HepG2 (cell line): ENCODE data around the gene COL25A1. TPM values are rescaled to one million over a fixed set of nuclear protein-coding genes. Genes with fewer than 3 reads are reported as not detected.

Experiments
- ATAC-seq: fragments of 200-7000 bp; cut with Tn5 transposase; 3 replicates; pipeline ENCODE4 v1.9.1; 2020; ENCODE audit warnings: mild to moderate bottlenecking, moderate library complexity
- BruUV-seq: library from RNA; stranded (reverse); fragments of 400-500 nt; replicated peaks from 2 replicates; lab custom pipeline; 2021; lab: Mats Ljungman, UMichigan
- CTCF ChIA-PET: fragments of 300-600 bp; formaldehyde crosslinking; extraction: SDS; loops from one replicate; lab custom pipeline; 2021; ENCODE audit warnings: low total read pairs, inconsistent platforms, low intra/inter-chr PET ratio; lab: Yijun Ruan, JAX
- POLR2A ChIA-PET: fragments of 350-600 bp; sonication (Branson Sonifier 250); formaldehyde crosslinking; loops from one replicate; lab custom pipeline; 2020; ENCODE audit warnings: antibody characterized with exemption, inconsistent platforms; lab: Yijun Ruan, JAX
- DNase-seq: peaks from one replicate; pipeline ENCODE4 v3.0.0-alpha.2; 2015; ENCODE audit warnings: low spot score
- FAIRE-seq: peaks from 3 replicates; lab custom pipeline; 2011; peaks lifted over from hg19 to GRCh38; lab: Jason Lieb, UNC
- H2AFZ ChIP-seq: one replicate; pipeline ENCODE4 v1.6.1; 2011; ENCODE audit warnings: low read length, inconsistent platforms
- H3K27ac ChIP-seq: fragments of 300-600 bp; 3 replicates; pipeline ENCODE4 v1.8.0; 2011; ENCODE audit warnings: mixed run types, mild to moderate bottlenecking, mixed read lengths, low read length, inconsistent platforms; ENCODE audit not compliant: insufficient read depth; ENCODE audit errors: extremely low read length
- H3K27me3 ChIP-seq, 2 experiments: fragments of 200-600 bp in 1 of 2; 2 replicates in 1 of 2; 3 replicates in 1 of 2; pipeline versions ENCODE4 v1.6.0 to v1.8.0; 2011; ENCODE audit warnings: low read length in 2 of 2, mild to moderate bottlenecking in 2 of 2, moderate library complexity in 2 of 2, inconsistent platforms in 1 of 2; ENCODE audit not compliant: insufficient read depth in 2 of 2, control insufficient read depth in 1 of 2
- H3K36me3 ChIP-seq, 2 experiments: fragments of 200-600 bp in 1 of 2; replicated peaks in 1 of 2; 2 replicates in 1 of 2; 3 replicates in 1 of 2; pipeline versions ENCODE4 v1.5.1 to v1.8.0; 2011; ENCODE audit warnings: low read length in 2 of 2, inconsistent platforms in 1 of 2; ENCODE audit not compliant: insufficient read depth in 2 of 2, control insufficient read depth in 1 of 2
- H3K4me1 ChIP-seq: 2 replicates; pipeline ENCODE4 v1.5.1; 2012; ENCODE audit warnings: low read length, inconsistent platforms; ENCODE audit not compliant: insufficient read depth
- H3K4me2 ChIP-seq: 2 replicates; pipeline ENCODE4 v1.6.0; 2011; ENCODE audit warnings: low read depth, low read length, inconsistent platforms
- H3K4me3 ChIP-seq, 3 experiments: fragments of 200-600 bp in 1 of 3; sonication (generic), shearing (Covaris generic) in 1 of 3; replicated peaks in 1 of 3; 2 replicates each; pipeline ENCODE4 v1.5.1; 2011 to 2016; ENCODE audit warnings: low read length in 3 of 3, inconsistent platforms in 2 of 3, low read depth in 2 of 3, mild to moderate bottlenecking in 2 of 3, control low read depth in 1 of 3, mixed read lengths in 1 of 3; ENCODE audit not compliant: insufficient read depth in 1 of 3
- H3K79me2 ChIP-seq: one replicate; pipeline ENCODE4 v1.6.1; 2011; ENCODE audit warnings: low read length, inconsistent platforms; ENCODE audit not compliant: insufficient read depth
- H3K9ac ChIP-seq: 2 replicates; pipeline ENCODE4 v1.6.0; 2011; ENCODE audit warnings: mild to moderate bottlenecking, low read depth, low read length, inconsistent platforms; ENCODE audit not compliant: insufficient read depth
- H3K9me3 ChIP-seq: 2 replicates; pipeline ENCODE4 v1.5.1; 2012; ENCODE audit warnings: mild to moderate bottlenecking, low read length
- H4K20me1 ChIP-seq: 2 replicates; pipeline ENCODE4 v1.6.0; 2011; ENCODE audit warnings: inconsistent platforms, mild to moderate bottlenecking, low read length, moderate library complexity; ENCODE audit not compliant: insufficient read depth
- FIP1L1 ChIP-seq: fragments of 200-400 bp; formaldehyde crosslinking; IDR thresholded peaks from 2 replicates; pipeline ENCODE4 v1.6.1; 2018; ENCODE audit warnings: low read depth, mild to moderate bottlenecking, low read length, moderate library complexity, borderline replicate concordance; ENCODE audit not compliant: insufficient read depth
- MAZ ChIP-seq, 2 experiments: sonication (generic) in 1 of 2; formaldehyde crosslinking in 1 of 2; IDR thresholded peaks; 2 replicates each; pipeline versions ENCODE4 v1.5.0 to v1.6.1; 2012 to 2020; ENCODE audit warnings: low read depth in 2 of 2, mild to moderate bottlenecking in 2 of 2, borderline replicate concordance in 1 of 2, improper control_type of control experiment in 1 of 2, low read length in 1 of 2, missing genetic modification reagents in 1 of 2, moderate library complexity in 1 of 2
- RARG ChIP-seq: sonication (generic); formaldehyde crosslinking; IDR thresholded peaks from 2 replicates; pipeline ENCODE4 v1.4.0; 2020; ENCODE audit warnings: low read depth, mild to moderate bottlenecking, missing genetic modification reagents
- RFX5 ChIP-seq: IDR thresholded peaks from 2 replicates; pipeline ENCODE4 v1.6.1; 2011; ENCODE audit warnings: low read depth, low read length, improper control_type of control experiment
- TBL1XR1 ChIP-seq: fragments of 150-350 bp; IDR thresholded peaks from 2 replicates; pipeline ENCODE4 v1.6.1; 2014; ENCODE audit warnings: borderline replicate concordance, low read length; ENCODE audit not compliant: partially characterized antibody
- ZNF878 ChIP-seq: sonication (generic); formaldehyde crosslinking; IDR thresholded peaks from 2 replicates; pipeline ENCODE4 v1.8.1; 2023; ENCODE audit warnings: mild to moderate bottlenecking, missing genetic modification reagents, moderate library complexity
- WGBS: methylation state at CpG from one replicate; pipeline ENCODE4 v1.1.6; 2017; ENCODE audit warnings: low lambda C conversion rate; 5-methylcytosine and 5-hydroxymethylcytosine counted together
- in situ Hi-C: cut with HindIII; loops from 2 replicates; pipeline ENCODE4 v1.10.0; 2017; ENCODE audit warnings: low pct_unique_long_range_greater_than_20kb; ENCODE audit not compliant: extremely low pct_ligation_motif_present
- intact Hi-C: fragments of 100-400 bp; cut with micrococcal nuclease; formaldehyde crosslinking; loops from one replicate; pipeline ENCODE4 v1.10.0; 2022; ENCODE audit not compliant: unreplicated experiment
- polyA plus RNA-seq, 8 experiments: library from polyadenylated mRNA; depleted of rRNA in 3 of 8; stranded (reverse) in 7 of 8; unstranded in 1 of 8; fragments of >200 nt; fragmentation: Illumina TruSeq in 4 of 8; extraction: Trizol in 4 of 8; gene quantifications; 2 replicates each; pipeline versions ENCODE4 v1.2.1 to v1.2.3, GENCODE V29; 2011 to 2016; ENCODE audit warnings: low read depth in 4 of 8, missing spikeins in 1 of 8, mixed read lengths in 1 of 8; ENCODE audit not compliant: insufficient read depth in 1 of 8
- total RNA-seq, 5 experiments: library from RNA; depleted of rRNA; stranded (reverse); fragments of >200 nt; fragmentation: Illumina TruSeq; extraction: Trizol; gene quantifications; 2 replicates each; pipeline ENCODE4 v1.2.3, GENCODE V29; 2016; ENCODE audit warnings: low read depth in 1 of 5
- TF ChIP-seq, protein P1 (sequence below): sonication (generic); formaldehyde crosslinking; IDR thresholded peaks from 2 replicates; pipeline ENCODE4 v1.5.0; 2020; ENCODE audit warnings: missing genetic modification reagents, mild to moderate bottlenecking, borderline replicate concordance
- TF ChIP-seq, protein P2 (sequence below): sonication (generic); formaldehyde crosslinking; IDR thresholded peaks from 2 replicates; pipeline ENCODE4 v1.8.0; 2023; ENCODE audit warnings: mild to moderate bottlenecking, missing genetic modification reagents
- TF ChIP-seq, protein P3 (sequence below): sonication (generic); formaldehyde crosslinking; IDR thresholded peaks from 2 replicates; pipeline ENCODE4 v1.5.0; 2020; ENCODE audit warnings: mild to moderate bottlenecking, missing genetic modification reagents
- TF ChIP-seq, protein P4 (sequence below): sonication (generic); formaldehyde crosslinking; IDR thresholded peaks from 2 replicates; pipeline ENCODE4 v1.4.0; 2020; ENCODE audit warnings: missing genetic modification reagents
- TF ChIP-seq, protein P5 (sequence below): sonication (generic); formaldehyde crosslinking; IDR thresholded peaks from 2 replicates; pipeline ENCODE4 v1.5.1; 2020; ENCODE audit warnings: missing genetic modification reagents, mild to moderate bottlenecking, borderline replicate concordance

Gene COL25A1
- total and polyA plus RNA-seq, 2 of the 13 experiments (the other 11 are each of a cell fraction or from before 2014, with no cell fraction given), result not detected

DNA sequence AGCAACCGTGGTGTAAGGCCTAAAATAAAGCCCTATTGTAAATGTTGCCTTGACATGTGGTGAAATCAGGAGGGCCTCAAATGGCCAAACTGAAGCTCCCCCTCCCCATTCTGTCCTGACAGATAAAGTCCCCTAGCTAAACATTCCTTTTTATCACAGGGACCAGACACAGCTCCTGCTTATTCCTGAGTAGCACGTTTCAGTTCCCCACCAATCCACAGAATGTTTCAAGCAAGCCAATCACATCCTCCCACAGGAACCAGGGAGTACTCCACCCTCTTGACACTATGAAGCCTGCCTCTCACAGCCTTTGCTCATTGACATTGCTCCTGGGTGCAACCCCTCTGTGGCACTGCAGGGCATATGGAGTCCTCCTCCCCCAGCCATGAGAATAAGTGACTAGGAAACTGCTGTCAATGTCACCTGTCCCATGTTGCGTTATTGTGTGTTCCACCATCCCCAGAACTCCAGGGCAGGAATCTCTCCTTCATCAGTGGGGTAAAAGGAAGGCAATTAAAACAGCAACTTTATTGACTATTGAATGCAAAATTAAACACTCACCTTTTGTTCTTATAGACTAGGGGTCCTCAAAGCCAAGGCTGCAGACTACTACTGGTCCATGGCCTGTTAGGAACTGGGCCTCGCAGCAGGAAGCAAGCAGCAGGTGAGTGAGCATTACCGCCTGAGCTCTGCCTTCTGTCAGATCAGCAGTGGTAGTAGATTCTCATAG is 128.1 kb downstream of the COL25A1 start:
- DNase-seq, result no peak
- Histone ChIP-seq H2AFZ (no peak overlapping the region), H3K27me3 (no peaks in the 10 kb centered on the region), H3K36me3 (no peaks in the 10 kb centered on the region), H3K9me3 (no peaks in the 10 kb centered on the region), H3K4me3 (no peak overlapping the region), H3K4me1 (no peaks in the 10 kb centered on the region), H3K9ac (no peak overlapping the region), H4K20me1 (no peaks in the 10 kb centered on the region), H3K4me2 (no peak overlapping the region), H3K79me2 (no peaks in the 10 kb centered on the region), H3K27ac (no peak overlapping the region)
- no peak for ATAC-seq
- CTCF ChIA-PET, result no interaction called here
- 6% methylated on average over 4 of the region's 5 CpGs for WGBS
- FAIRE-seq, result no peak
- POLR2A ChIA-PET, result no interaction called here
- in situ Hi-C loops (no loop called here), intact Hi-C loops (no loop called here)
- BruUV-seq, result no TSS peak
- TF ChIP-seq FIP1L1, result no peak
- TF ChIP-seq ZNF878 (CRISPR knock-in tag), result no peak
- TF ChIP-seq, protein P1, sequence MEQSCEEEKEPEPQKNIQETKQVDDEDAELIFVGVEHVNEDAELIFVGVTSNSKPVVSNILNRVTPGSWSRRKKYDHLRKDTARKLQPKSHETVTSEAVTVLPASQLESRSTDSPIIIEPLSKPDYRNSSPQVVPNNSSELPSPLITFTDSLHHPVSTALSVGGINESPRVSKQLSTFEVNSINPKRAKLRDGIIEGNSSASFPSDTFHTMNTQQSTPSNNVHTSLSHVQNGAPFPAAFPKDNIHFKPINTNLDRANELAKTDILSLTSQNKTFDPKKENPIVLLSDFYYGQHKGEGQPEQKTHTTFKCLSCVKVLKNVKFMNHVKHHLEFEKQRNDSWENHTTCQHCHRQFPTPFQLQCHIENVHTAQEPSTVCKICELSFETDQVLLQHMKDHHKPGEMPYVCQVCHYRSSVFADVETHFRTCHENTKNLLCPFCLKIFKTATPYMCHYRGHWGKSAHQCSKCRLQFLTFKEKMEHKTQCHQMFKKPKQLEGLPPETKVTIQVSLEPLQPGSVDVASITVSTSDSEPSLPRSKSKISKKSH, result no peak
- no peak for TF ChIP-seq RARG (CRISPR knock-in tag)
- TF ChIP-seq RFX5, result no peak
- TF ChIP-seq MAZ (IDR thresholded peaks at IDR 0.05; ENCODE audit: borderline replicate concordance, low read depth, low read length), result no peak
- no peak for TF ChIP-seq MAZ (CRISPR knock-in tag; IDR thresholded peaks at IDR 0.05; ENCODE audit: low read depth)
- no peak for TF ChIP-seq TBL1XR1
- TF ChIP-seq, protein P2, sequence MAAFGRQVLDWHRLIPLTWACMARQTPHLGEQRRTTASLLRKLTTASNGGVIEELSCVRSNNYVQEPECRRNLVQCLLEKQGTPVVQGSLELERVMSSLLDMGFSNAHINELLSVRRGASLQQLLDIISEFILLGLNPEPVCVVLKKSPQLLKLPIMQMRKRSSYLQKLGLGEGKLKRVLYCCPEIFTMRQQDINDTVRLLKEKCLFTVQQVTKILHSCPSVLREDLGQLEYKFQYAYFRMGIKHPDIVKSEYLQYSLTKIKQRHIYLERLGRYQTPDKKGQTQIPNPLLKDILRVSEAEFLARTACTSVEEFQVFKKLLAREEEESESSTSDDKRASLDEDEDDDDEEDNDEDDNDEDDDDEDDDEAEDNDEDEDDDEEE, result no peak
- TF ChIP-seq, protein P3, sequence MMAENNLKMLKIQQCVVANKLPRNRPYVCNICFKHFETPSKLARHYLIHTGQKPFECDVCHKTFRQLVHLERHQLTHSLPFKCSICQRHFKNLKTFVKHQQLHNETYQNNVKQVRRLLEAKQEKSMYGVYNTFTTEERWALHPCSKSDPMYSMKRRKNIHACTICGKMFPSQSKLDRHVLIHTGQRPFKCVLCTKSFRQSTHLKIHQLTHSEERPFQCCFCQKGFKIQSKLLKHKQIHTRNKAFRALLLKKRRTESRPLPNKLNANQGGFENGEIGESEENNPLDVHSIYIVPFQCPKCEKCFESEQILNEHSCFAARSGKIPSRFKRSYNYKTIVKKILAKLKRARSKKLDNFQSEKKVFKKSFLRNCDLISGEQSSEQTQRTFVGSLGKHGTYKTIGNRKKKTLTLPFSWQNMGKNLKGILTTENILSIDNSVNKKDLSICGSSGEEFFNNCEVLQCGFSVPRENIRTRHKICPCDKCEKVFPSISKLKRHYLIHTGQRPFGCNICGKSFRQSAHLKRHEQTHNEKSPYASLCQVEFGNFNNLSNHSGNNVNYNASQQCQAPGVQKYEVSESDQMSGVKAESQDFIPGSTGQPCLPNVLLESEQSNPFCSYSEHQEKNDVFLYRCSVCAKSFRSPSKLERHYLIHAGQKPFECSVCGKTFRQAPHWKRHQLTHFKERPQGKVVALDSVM, result no peak
- TF ChIP-seq, protein P4, sequence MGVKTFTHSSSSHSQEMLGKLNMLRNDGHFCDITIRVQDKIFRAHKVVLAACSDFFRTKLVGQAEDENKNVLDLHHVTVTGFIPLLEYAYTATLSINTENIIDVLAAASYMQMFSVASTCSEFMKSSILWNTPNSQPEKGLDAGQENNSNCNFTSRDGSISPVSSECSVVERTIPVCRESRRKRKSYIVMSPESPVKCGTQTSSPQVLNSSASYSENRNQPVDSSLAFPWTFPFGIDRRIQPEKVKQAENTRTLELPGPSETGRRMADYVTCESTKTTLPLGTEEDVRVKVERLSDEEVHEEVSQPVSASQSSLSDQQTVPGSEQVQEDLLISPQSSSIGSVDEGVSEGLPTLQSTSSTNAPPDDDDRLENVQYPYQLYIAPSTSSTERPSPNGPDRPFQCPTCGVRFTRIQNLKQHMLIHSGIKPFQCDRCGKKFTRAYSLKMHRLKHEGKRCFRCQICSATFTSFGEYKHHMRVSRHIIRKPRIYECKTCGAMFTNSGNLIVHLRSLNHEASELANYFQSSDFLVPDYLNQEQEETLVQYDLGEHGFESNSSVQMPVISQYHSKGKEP, result no peak
- TF ChIP-seq, protein P5, sequence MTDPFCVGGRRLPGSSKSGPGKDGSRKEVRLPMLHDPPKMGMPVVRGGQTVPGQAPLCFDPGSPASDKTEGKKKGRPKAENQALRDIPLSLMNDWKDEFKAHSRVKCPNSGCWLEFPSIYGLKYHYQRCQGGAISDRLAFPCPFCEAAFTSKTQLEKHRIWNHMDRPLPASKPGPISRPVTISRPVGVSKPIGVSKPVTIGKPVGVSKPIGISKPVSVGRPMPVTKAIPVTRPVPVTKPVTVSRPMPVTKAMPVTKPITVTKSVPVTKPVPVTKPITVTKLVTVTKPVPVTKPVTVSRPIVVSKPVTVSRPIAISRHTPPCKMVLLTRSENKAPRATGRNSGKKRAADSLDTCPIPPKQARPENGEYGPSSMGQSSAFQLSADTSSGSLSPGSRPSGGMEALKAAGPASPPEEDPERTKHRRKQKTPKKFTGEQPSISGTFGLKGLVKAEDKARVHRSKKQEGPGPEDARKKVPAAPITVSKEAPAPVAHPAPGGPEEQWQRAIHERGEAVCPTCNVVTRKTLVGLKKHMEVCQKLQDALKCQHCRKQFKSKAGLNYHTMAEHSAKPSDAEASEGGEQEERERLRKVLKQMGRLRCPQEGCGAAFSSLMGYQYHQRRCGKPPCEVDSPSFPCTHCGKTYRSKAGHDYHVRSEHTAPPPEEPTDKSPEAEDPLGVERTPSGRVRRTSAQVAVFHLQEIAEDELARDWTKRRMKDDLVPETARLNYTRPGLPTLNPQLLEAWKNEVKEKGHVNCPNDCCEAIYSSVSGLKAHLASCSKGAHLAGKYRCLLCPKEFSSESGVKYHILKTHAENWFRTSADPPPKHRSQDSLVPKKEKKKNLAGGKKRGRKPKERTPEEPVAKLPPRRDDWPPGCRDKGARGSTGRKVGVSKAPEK (CRISPR knock-in tag), result no peak
